Measurements from ENCODE around the gene HOMER2.
"Not testable (repeated sequence)": the region's sequence is repeated elsewhere in the genome, so short reads cannot be mapped to it uniquely, and the experiment has no call there.

DNA sequence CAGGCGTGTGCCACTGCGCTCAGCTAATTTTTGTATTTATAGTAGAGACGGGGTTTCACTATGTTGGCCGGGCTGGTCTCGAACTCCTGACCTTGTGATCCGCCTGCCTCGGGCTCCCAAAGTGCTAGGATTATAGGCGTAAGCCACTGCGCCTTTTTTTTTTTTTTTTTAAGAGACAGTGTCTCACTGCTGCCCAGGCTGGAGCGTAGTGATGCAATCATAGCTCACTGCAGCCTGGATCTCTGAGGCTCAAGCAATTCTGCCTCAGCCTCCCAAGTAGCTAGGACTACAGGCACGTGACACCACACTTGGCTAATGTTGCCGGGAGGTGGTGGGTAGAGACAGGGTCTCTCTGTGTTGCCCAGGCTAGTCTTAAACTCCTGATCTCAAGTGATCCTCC is 59.0 kb downstream of the HOMER2 start:
- TF ChIP-seq, protein P1, sequence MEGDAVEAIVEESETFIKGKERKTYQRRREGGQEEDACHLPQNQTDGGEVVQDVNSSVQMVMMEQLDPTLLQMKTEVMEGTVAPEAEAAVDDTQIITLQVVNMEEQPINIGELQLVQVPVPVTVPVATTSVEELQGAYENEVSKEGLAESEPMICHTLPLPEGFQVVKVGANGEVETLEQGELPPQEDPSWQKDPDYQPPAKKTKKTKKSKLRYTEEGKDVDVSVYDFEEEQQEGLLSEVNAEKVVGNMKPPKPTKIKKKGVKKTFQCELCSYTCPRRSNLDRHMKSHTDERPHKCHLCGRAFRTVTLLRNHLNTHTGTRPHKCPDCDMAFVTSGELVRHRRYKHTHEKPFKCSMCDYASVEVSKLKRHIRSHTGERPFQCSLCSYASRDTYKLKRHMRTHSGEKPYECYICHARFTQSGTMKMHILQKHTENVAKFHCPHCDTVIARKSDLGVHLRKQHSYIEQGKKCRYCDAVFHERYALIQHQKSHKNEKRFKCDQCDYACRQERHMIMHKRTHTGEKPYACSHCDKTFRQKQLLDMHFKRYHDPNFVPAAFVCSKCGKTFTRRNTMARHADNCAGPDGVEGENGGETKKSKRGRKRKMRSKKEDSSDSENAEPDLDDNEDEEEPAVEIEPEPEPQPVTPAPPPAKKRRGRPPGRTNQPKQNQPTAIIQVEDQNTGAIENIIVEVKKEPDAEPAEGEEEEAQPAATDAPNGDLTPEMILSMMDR (IDR thresholded peaks at IDR 0.05; ENCODE audit: borderline replicate concordance, extremely low read depth, low read length, poor library complexity, severe bottlenecking): not testable (repeated sequence)
- not testable (repeated sequence) for TF ChIP-seq EZH2 (IDR thresholded peaks at IDR 0.05; ENCODE audit: borderline replicate concordance, low read depth, low read length, severe bottlenecking)

All from DND-41 (cell line).